HepG2 (cell line): Measurements from ENCODE around the gene PLB1. TPM values are rescaled to one million over a fixed set of nuclear protein-coding genes. Genes with fewer than 3 reads are reported as not detected.

ENCODE experiments used
- ATAC-seq: fragments of 200-7000 bp; cut with Tn5 transposase; 3 replicates; pipeline ENCODE4 v1.9.1; 2020; ENCODE audit warnings: mild to moderate bottlenecking, moderate library complexity
- BruUV-seq: library from RNA; stranded (reverse); fragments of 400-500 nt; replicated peaks from 2 replicates; lab custom pipeline; 2021; lab: Mats Ljungman, UMichigan
- CTCF ChIA-PET: fragments of 300-600 bp; formaldehyde crosslinking; extraction: SDS; loops from one replicate; lab custom pipeline; 2021; ENCODE audit warnings: low total read pairs, inconsistent platforms, low intra/inter-chr PET ratio; lab: Yijun Ruan, JAX
- POLR2A ChIA-PET: fragments of 350-600 bp; sonication (Branson Sonifier 250); formaldehyde crosslinking; loops from one replicate; lab custom pipeline; 2020; ENCODE audit warnings: antibody characterized with exemption, inconsistent platforms; lab: Yijun Ruan, JAX
- DNase-seq: peaks from one replicate; pipeline ENCODE4 v3.0.0-alpha.2; 2015; ENCODE audit warnings: low spot score
- FAIRE-seq: peaks from 3 replicates; lab custom pipeline; 2011; peaks lifted over from hg19 to GRCh38; lab: Jason Lieb, UNC
- H2AFZ ChIP-seq: one replicate; pipeline ENCODE4 v1.6.1; 2011; ENCODE audit warnings: low read length, inconsistent platforms
- H3K27ac ChIP-seq: fragments of 300-600 bp; 3 replicates; pipeline ENCODE4 v1.8.0; 2011; ENCODE audit warnings: mixed run types, mild to moderate bottlenecking, mixed read lengths, low read length, inconsistent platforms; ENCODE audit not compliant: insufficient read depth; ENCODE audit errors: extremely low read length
- H3K27me3 ChIP-seq, 2 experiments: fragments of 200-600 bp in 1 of 2; 2 replicates in 1 of 2; 3 replicates in 1 of 2; pipeline versions ENCODE4 v1.6.0 to v1.8.0; 2011; ENCODE audit warnings: low read length in 2 of 2, mild to moderate bottlenecking in 2 of 2, moderate library complexity in 2 of 2, inconsistent platforms in 1 of 2; ENCODE audit not compliant: insufficient read depth in 2 of 2, control insufficient read depth in 1 of 2
- H3K36me3 ChIP-seq, 2 experiments: fragments of 200-600 bp in 1 of 2; replicated peaks in 1 of 2; 2 replicates in 1 of 2; 3 replicates in 1 of 2; pipeline versions ENCODE4 v1.5.1 to v1.8.0; 2011; ENCODE audit warnings: low read length in 2 of 2, inconsistent platforms in 1 of 2; ENCODE audit not compliant: insufficient read depth in 2 of 2, control insufficient read depth in 1 of 2
- H3K4me1 ChIP-seq: 2 replicates; pipeline ENCODE4 v1.5.1; 2012; ENCODE audit warnings: low read length, inconsistent platforms; ENCODE audit not compliant: insufficient read depth
- H3K4me2 ChIP-seq: 2 replicates; pipeline ENCODE4 v1.6.0; 2011; ENCODE audit warnings: low read depth, low read length, inconsistent platforms
- H3K4me3 ChIP-seq, 3 experiments: fragments of 200-600 bp in 1 of 3; sonication (generic), shearing (Covaris generic) in 1 of 3; replicated peaks in 1 of 3; 2 replicates each; pipeline ENCODE4 v1.5.1; 2011 to 2016; ENCODE audit warnings: low read length in 3 of 3, inconsistent platforms in 2 of 3, low read depth in 2 of 3, mild to moderate bottlenecking in 2 of 3, control low read depth in 1 of 3, mixed read lengths in 1 of 3; ENCODE audit not compliant: insufficient read depth in 1 of 3
- H3K79me2 ChIP-seq: one replicate; pipeline ENCODE4 v1.6.1; 2011; ENCODE audit warnings: low read length, inconsistent platforms; ENCODE audit not compliant: insufficient read depth
- H3K9ac ChIP-seq: 2 replicates; pipeline ENCODE4 v1.6.0; 2011; ENCODE audit warnings: mild to moderate bottlenecking, low read depth, low read length, inconsistent platforms; ENCODE audit not compliant: insufficient read depth
- H3K9me3 ChIP-seq: 2 replicates; pipeline ENCODE4 v1.5.1; 2012; ENCODE audit warnings: mild to moderate bottlenecking, low read length
- H4K20me1 ChIP-seq: 2 replicates; pipeline ENCODE4 v1.6.0; 2011; ENCODE audit warnings: inconsistent platforms, mild to moderate bottlenecking, low read length, moderate library complexity; ENCODE audit not compliant: insufficient read depth
- ARHGAP35 ChIP-seq: sonication (generic); formaldehyde crosslinking; IDR thresholded peaks from 2 replicates; pipeline ENCODE4 v1.9.0; 2022; ENCODE audit warnings: mild to moderate bottlenecking, inconsistent platforms, moderate library complexity, missing genetic modification reagents, borderline replicate concordance
- BCL6 ChIP-seq: IDR thresholded peaks from 2 replicates; pipeline ENCODE4 v1.6.1; 2016; ENCODE audit warnings: missing genetic modification reagents, missing compliant biosample characterization
- BRD4 ChIP-seq: sonication (generic); formaldehyde crosslinking; IDR thresholded peaks from 2 replicates; pipeline ENCODE4 v1.4.0; 2020; ENCODE audit warnings: missing genetic modification reagents
- GABPB1 ChIP-seq: IDR thresholded peaks from 2 replicates; pipeline ENCODE4 v1.6.1; 2016; ENCODE audit warnings: mild to moderate bottlenecking, missing genetic modification reagents, moderate library complexity, missing compliant biosample characterization
- GMEB1 ChIP-seq: sonication (generic); formaldehyde crosslinking; IDR thresholded peaks from 2 replicates; pipeline ENCODE4 v1.5.1; 2020; ENCODE audit warnings: missing genetic modification reagents, mild to moderate bottlenecking, borderline replicate concordance
- MATR3 ChIP-seq: sonication (generic); formaldehyde crosslinking; IDR thresholded peaks from 2 replicates; pipeline ENCODE4 v1.4.0; 2020; ENCODE audit warnings: missing genetic modification reagents
- PTBP1 ChIP-seq: fragments of 200-400 bp; formaldehyde crosslinking; IDR thresholded peaks from 2 replicates; pipeline ENCODE4 v1.6.1; 2018; ENCODE audit warnings: low read length, low read depth; ENCODE audit not compliant: poor library complexity, severe bottlenecking
- ZNF20 ChIP-seq: sonication (generic); formaldehyde crosslinking; IDR thresholded peaks from 2 replicates; pipeline ENCODE4 v1.4.0; 2020; ENCODE audit warnings: mild to moderate bottlenecking, moderate library complexity, missing genetic modification reagents
- ZNF678 ChIP-seq: sonication (generic); formaldehyde crosslinking; IDR thresholded peaks from 2 replicates; pipeline ENCODE4 v1.4.0; 2020; ENCODE audit warnings: mild to moderate bottlenecking, missing genetic modification reagents
- WGBS: methylation state at CpG from one replicate; pipeline ENCODE4 v1.1.6; 2017; ENCODE audit warnings: low lambda C conversion rate; 5-methylcytosine and 5-hydroxymethylcytosine counted together
- in situ Hi-C: cut with HindIII; loops from 2 replicates; pipeline ENCODE4 v1.10.0; 2017; ENCODE audit warnings: low pct_unique_long_range_greater_than_20kb; ENCODE audit not compliant: extremely low pct_ligation_motif_present
- intact Hi-C: fragments of 100-400 bp; cut with micrococcal nuclease; formaldehyde crosslinking; loops from one replicate; pipeline ENCODE4 v1.10.0; 2022; ENCODE audit not compliant: unreplicated experiment
- polyA plus RNA-seq, 8 experiments: library from polyadenylated mRNA; depleted of rRNA in 3 of 8; stranded (reverse) in 7 of 8; unstranded in 1 of 8; fragments of >200 nt; fragmentation: Illumina TruSeq in 4 of 8; extraction: Trizol in 4 of 8; gene quantifications; 2 replicates each; pipeline versions ENCODE4 v1.2.1 to v1.2.3, GENCODE V29; 2011 to 2016; ENCODE audit warnings: low read depth in 4 of 8, missing spikeins in 1 of 8, mixed read lengths in 1 of 8; ENCODE audit not compliant: insufficient read depth in 1 of 8
- total RNA-seq, 5 experiments: library from RNA; depleted of rRNA; stranded (reverse); fragments of >200 nt; fragmentation: Illumina TruSeq; extraction: Trizol; gene quantifications; 2 replicates each; pipeline ENCODE4 v1.2.3, GENCODE V29; 2016; ENCODE audit warnings: low read depth in 1 of 5
- TF ChIP-seq, protein P1 (sequence below): sonication (generic); formaldehyde crosslinking; IDR thresholded peaks from 2 replicates; pipeline ENCODE4 v1.4.0; 2020; ENCODE audit warnings: missing genetic modification reagents
- TF ChIP-seq, protein P2 (sequence below): sonication (generic); formaldehyde crosslinking; conservative IDR thresholded peaks from 2 replicates; pipeline ENCODE4 v1.4.0; 2020; ENCODE audit warnings: missing genetic modification reagents
- TF ChIP-seq, protein P3 (sequence below): sonication (generic); formaldehyde crosslinking; IDR thresholded peaks from 2 replicates; pipeline ENCODE4 v1.5.0; 2020; ENCODE audit warnings: missing genetic modification reagents

PLB1 gene
- total and polyA plus RNA-seq, 2 of the 13 experiments (the other 11 are each of a cell fraction or from before 2014, with no cell fraction given): 0.20 to 1.8 TPM

DNA sequence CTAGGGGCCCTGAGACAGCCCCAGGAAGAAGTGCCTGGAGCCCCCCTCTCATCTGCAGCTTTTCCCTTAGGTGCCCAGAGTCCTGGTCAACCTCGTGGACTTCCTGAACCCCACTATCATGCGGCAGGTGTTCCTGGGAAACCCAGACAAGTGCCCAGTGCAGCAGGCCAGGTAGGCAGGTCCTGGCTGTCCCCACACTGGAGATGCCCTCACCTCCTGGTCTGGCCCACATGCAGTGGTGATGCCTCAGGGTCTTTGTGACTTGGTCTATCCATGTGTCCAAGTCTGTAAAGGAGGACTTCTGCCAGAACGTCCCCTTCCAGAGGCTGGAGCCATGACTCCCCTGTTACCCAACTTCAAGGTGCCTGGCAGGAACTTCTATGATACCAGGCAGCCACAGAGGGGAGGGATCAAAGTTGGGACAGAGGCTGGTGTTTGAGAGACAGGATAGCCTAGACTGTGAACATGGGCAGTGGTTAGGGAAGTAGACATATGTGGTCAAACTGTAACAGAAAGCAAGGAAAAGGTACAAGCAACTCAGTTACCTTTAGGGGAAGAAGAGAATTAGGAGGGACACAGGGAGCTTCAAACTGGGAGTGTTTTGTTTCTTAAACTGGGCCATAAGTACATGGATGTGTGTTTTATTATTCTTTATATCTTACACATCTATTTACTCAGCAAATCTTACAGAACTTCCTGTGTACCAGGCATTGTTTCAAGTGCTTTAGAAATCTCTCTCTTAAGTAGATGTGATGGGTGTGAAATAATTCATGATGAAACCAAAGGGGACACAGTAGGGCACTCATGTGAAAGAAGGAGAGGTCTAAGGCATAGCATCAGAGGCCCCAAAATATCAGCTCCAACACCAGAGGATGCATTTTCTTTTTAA lies 107.1 kb downstream of the PLB1 start:
- no peak overlapping the region for H3K4me3 ChIP-seq
- no peaks in the 10 kb centered on the region for H3K4me1 ChIP-seq
- no peaks in the 10 kb centered on the region for H4K20me1 ChIP-seq
- WGBS: 51% methylated on average over 3 of the region's 3 CpGs
- H3K9me3 ChIP-seq: no peaks in the 10 kb centered on the region
- ChIA-PET POLR2A (no interaction called here), CTCF (no interaction called here)
- no peak overlapping the region for H2AFZ ChIP-seq
- ATAC-seq: no peak
- intact Hi-C loops: no loop called here
- H3K36me3 ChIP-seq: no peaks in the 10 kb centered on the region
- no peaks in the 10 kb centered on the region for H3K79me2 ChIP-seq
- in situ Hi-C loops: no loop called here
- no peak overlapping the region for H3K4me2 ChIP-seq
- H3K27ac ChIP-seq: no peak overlapping the region
- no TSS peak for BruUV-seq
- no peak for FAIRE-seq
- DNase-seq: no peak
- H3K9ac ChIP-seq: no peak overlapping the region
- H3K27me3 ChIP-seq: peaks cover 3 to 41% of the 10 kb centered on the region in 2 experiments; a peak in 4 of 5 replicates
- TF ChIP-seq, protein P1, sequence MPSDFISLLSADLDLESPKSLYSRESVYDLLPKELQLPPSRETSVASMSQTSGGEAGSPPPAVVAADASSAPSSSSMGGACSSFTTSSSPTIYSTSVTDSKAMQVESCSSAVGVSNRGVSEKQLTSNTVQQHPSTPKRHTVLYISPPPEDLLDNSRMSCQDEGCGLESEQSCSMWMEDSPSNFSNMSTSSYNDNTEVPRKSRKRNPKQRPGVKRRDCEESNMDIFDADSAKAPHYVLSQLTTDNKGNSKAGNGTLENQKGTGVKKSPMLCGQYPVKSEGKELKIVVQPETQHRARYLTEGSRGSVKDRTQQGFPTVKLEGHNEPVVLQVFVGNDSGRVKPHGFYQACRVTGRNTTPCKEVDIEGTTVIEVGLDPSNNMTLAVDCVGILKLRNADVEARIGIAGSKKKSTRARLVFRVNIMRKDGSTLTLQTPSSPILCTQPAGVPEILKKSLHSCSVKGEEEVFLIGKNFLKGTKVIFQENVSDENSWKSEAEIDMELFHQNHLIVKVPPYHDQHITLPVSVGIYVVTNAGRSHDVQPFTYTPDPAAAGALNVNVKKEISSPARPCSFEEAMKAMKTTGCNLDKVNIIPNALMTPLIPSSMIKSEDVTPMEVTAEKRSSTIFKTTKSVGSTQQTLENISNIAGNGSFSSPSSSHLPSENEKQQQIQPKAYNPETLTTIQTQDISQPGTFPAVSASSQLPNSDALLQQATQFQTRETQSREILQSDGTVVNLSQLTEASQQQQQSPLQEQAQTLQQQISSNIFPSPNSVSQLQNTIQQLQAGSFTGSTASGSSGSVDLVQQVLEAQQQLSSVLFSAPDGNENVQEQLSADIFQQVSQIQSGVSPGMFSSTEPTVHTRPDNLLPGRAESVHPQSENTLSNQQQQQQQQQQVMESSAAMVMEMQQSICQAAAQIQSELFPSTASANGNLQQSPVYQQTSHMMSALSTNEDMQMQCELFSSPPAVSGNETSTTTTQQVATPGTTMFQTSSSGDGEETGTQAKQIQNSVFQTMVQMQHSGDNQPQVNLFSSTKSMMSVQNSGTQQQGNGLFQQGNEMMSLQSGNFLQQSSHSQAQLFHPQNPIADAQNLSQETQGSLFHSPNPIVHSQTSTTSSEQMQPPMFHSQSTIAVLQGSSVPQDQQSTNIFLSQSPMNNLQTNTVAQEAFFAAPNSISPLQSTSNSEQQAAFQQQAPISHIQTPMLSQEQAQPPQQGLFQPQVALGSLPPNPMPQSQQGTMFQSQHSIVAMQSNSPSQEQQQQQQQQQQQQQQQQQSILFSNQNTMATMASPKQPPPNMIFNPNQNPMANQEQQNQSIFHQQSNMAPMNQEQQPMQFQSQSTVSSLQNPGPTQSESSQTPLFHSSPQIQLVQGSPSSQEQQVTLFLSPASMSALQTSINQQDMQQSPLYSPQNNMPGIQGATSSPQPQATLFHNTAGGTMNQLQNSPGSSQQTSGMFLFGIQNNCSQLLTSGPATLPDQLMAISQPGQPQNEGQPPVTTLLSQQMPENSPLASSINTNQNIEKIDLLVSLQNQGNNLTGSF (CRISPR knock-in tag): no peak
- TF ChIP-seq ARHGAP35 (CRISPR knock-in tag): no peak
- TF ChIP-seq ZNF20 (CRISPR knock-in tag): no peak
- no peak for TF ChIP-seq GABPB1 (CRISPR knock-in tag)
- no peak for TF ChIP-seq PTBP1
- TF ChIP-seq, protein P2, sequence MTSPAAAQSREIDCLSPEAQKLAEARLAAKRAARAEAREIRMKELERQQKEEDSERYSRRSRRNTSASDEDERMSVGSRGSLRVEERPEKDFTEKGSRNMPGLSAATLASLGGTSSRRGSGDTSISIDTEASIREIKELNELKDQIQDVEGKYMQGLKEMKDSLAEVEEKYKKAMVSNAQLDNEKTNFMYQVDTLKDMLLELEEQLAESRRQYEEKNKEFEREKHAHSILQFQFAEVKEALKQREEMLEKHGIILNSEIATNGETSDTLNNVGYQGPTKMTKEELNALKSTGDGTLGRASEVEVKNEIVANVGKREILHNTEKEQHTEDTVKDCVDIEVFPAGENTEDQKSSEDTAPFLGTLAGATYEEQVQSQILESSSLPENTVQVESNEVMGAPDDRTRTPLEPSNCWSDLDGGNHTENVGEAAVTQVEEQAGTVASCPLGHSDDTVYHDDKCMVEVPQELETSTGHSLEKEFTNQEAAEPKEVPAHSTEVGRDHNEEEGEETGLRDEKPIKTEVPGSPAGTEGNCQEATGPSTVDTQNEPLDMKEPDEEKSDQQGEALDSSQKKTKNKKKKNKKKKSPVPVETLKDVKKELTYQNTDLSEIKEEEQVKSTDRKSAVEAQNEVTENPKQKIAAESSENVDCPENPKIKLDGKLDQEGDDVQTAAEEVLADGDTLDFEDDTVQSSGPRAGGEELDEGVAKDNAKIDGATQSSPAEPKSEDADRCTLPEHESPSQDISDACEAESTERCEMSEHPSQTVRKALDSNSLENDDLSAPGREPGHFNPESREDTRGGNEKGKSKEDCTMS (CRISPR knock-in tag): no peak
- no peak for TF ChIP-seq MATR3 (CRISPR knock-in tag)
- TF ChIP-seq ZNF678 (CRISPR knock-in tag): no peak
- TF ChIP-seq, protein P3, sequence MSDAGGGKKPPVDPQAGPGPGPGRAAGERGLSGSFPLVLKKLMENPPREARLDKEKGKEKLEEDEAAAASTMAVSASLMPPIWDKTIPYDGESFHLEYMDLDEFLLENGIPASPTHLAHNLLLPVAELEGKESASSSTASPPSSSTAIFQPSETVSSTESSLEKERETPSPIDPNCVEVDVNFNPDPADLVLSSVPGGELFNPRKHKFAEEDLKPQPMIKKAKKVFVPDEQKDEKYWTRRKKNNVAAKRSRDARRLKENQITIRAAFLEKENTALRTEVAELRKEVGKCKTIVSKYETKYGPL: no peak
- no peak for TF ChIP-seq BRD4 (CRISPR knock-in tag)
- TF ChIP-seq GMEB1: no peak
- no peak for TF ChIP-seq BCL6 (CRISPR knock-in tag)
- TF ChIP-seq, all 625 proteins: peak for 0
